Tibial nerve (tissue), 4 donors: ENCODE data around the gene UBIAD1.

Experiments
- CTCF ChIP-seq, 5 experiments: fragments of 200-600 bp in 3 of 5; fragments of 450-650 bp in 2 of 5; sonication (generic) in 3 of 5; IDR thresholded peaks; one replicate each; pipeline ENCODE4 v1.5.1; 2016 to 2019; ENCODE audit warnings: antibody characterized with exemption in 5 of 5, mild to moderate bottlenecking in 3 of 5, moderate library complexity in 2 of 5
- EP300 ChIP-seq, 2 donors: sonication (generic); formaldehyde crosslinking; IDR thresholded peaks; one replicate each; pipeline ENCODE4 v1.6.1; 2017; ENCODE audit warnings: antibody characterized with exemption in 2 of 2, mild to moderate bottlenecking in 1 of 2
- POLR2A ChIP-seq, 2 donors: fragments of 450-650 bp; IDR thresholded peaks; one replicate each; pipeline ENCODE4 v1.6.1; 2017; ENCODE audit warnings: antibody characterized with exemption in 2 of 2, mild to moderate bottlenecking in 2 of 2, moderate library complexity in 2 of 2

GRCh38 chr1:11279152-11279551 is 6.2 kb downstream of the UBIAD1 start:
- TF ChIP-seq CTCF (IDR thresholded peaks at IDR 0.05) (no peak), POLR2A (IDR thresholded peaks at IDR 0.05) (no peak), EP300 (IDR thresholded peaks at IDR 0.05) (no peak)
